GM21825 (cell line): ENCODE data around the gene TTLL12.

Experiments
- ATAC-seq: cut with Tn5 transposase; IDR thresholded peaks from one replicate; pipeline ENCODE4 v1.9.1; 2021; ENCODE audit warnings: mild to moderate bottlenecking, moderate library complexity; ENCODE audit not compliant: unreplicated experiment

TTLL12 gene

GRCh38 chr22:43216738-43217137, 29.8 kb upstream of the TTLL12 start:
- no peak for ATAC-seq

GRCh38 chr22:43213962-43214361, 27.0 kb upstream of the TTLL12 start:
- no peak for ATAC-seq

- ATAC-seq: no peak
Observed at GRCh38 chr22:43213051-43213450, 26.1 kb upstream of the TTLL12 start.

GRCh38 chr22:43212434-43212952, 25.6 kb upstream of the TTLL12 start:
- ATAC-seq: no peak

- ATAC-seq: no peak
Observed at GRCh38 chr22:43211941-43212433, 25.1 kb upstream of the TTLL12 start.

- ATAC-seq: no peak
Observed at GRCh38 chr22:43210631-43211515, 23.9 kb upstream of the TTLL12 start.

GRCh38 chr22:43209971-43210370, 23.0 kb upstream of the TTLL12 start:
- ATAC-seq: no peak

GRCh38 chr22:43209523-43209890, 22.6 kb upstream of the TTLL12 start:
- no peak for ATAC-seq

- ATAC-seq: no peak
Observed at GRCh38 chr22:43208703-43209522, 22.0 kb upstream of the TTLL12 start.

GRCh38 chr22:43207849-43208702, 21.1 kb upstream of the TTLL12 start:
- ATAC-seq: no peak

GRCh38 chr22:43207386-43207785, 20.5 kb upstream of the TTLL12 start:
- no peak for ATAC-seq

GRCh38 chr22:43206509-43207161, 19.7 kb upstream of the TTLL12 start:
- ATAC-seq: no peak

GRCh38 chr22:43205748-43206508, 19.0 kb upstream of the TTLL12 start:
- ATAC-seq: no peak

- ATAC-seq: no peak
Observed at GRCh38 chr22:43205261-43205691, 18.3 kb upstream of the TTLL12 start.

GRCh38 chr22:43203471-43203981, 16.6 kb upstream of the TTLL12 start:
- ATAC-seq: no peak

- no peak for ATAC-seq
Observed at GRCh38 chr22:43202756-43203410, 15.9 kb upstream of the TTLL12 start.

GRCh38 chr22:43202326-43202725, 15.4 kb upstream of the TTLL12 start:
- no peak for ATAC-seq

- no peak for ATAC-seq
Observed at GRCh38 chr22:43201486-43202219, 14.7 kb upstream of the TTLL12 start.
